IMR-90 (cell line): ENCODE measurements around the gene BEAN1. TPM values are rescaled to one million over a fixed set of nuclear protein-coding genes. Genes with fewer than 3 reads are reported as not detected.

Source experiments
- ATAC-seq: fragments of 200-7000 bp; cut with Tn5 transposase; 2 replicates; pipeline ENCODE4 v1.9.1; 2020; ENCODE audit warnings: low read depth, mild to moderate bottlenecking, moderate library complexity
- BruUV-seq: library from RNA; stranded (reverse); fragments of 400-500 nt; replicated peaks from 2 replicates; lab custom pipeline; 2021; lab: Mats Ljungman, UMichigan
- CTCF ChIA-PET: fragments of 300-600 bp; formaldehyde crosslinking; extraction: SDS; loops from one replicate; lab custom pipeline; 2021; ENCODE audit warnings: antibody characterized with exemption; lab: Yijun Ruan, JAX
- POLR2A ChIA-PET: fragments of 300-600 bp; sonication (Branson Sonifier 250); formaldehyde crosslinking; loops from one replicate; lab custom pipeline; 2022; ENCODE audit warnings: antibody characterized with exemption; ENCODE audit not compliant: unreplicated experiment; lab: Charles Lee
- DNase-seq: peaks from one replicate; pipeline ENCODE4 v3.0.0; 2013
- H2AFZ ChIP-seq: replicated peaks from 2 replicates; pipeline ENCODE3; 2013; ENCODE audit warnings: low read length, mild to moderate bottlenecking; ENCODE audit not compliant: poor library complexity
- H2AK5ac ChIP-seq: 2 replicates; pipeline ENCODE4 v1.6.1; 2013; ENCODE audit warnings: low read depth, low read length, inconsistent platforms
- H2AK9ac ChIP-seq: replicated peaks from 2 replicates; pipeline ENCODE3; 2013; ENCODE audit warnings: mild to moderate bottlenecking, low read depth, low read length, moderate library complexity; ENCODE audit not compliant: poor library complexity
- H2BK120ac ChIP-seq: 2 replicates; pipeline ENCODE4 v1.6.1; 2013; ENCODE audit warnings: low read depth, low read length, inconsistent platforms
- H2BK15ac ChIP-seq: 3 replicates; pipeline ENCODE4 v1.6.1; 2013; ENCODE audit warnings: low read depth, low read length, inconsistent platforms
- H2BK20ac ChIP-seq: 2 replicates; pipeline ENCODE4 v1.6.1; 2013; ENCODE audit warnings: low read depth, mild to moderate bottlenecking, inconsistent platforms, low read length, moderate library complexity
- H2BK5ac ChIP-seq: 2 replicates; pipeline ENCODE4 v1.6.1; 2013; ENCODE audit warnings: mild to moderate bottlenecking, low read depth, low read length, inconsistent platforms; ENCODE audit not compliant: poor library complexity, severe bottlenecking
- H3K14ac ChIP-seq: replicated peaks from 2 replicates; pipeline ENCODE4 v1.6.1; 2013; ENCODE audit warnings: low read depth, low read length, inconsistent platforms
- H3K18ac ChIP-seq: 2 replicates; pipeline ENCODE4 v1.6.1; 2013; ENCODE audit warnings: low read depth, low read length, control low read depth
- H3K23ac ChIP-seq: 2 replicates; pipeline ENCODE4 v1.6.1; 2013; ENCODE audit warnings: low read depth, low read length, inconsistent platforms
- H3K27ac ChIP-seq: 2 replicates; pipeline ENCODE4 v1.5.1; 2013; ENCODE audit warnings: mild to moderate bottlenecking, control low read depth, low read length; ENCODE audit not compliant: insufficient read depth
- H3K27me3 ChIP-seq: 2 replicates; pipeline ENCODE4 v1.6.1; 2013; ENCODE audit warnings: low read length; ENCODE audit not compliant: control insufficient read depth, insufficient read depth
- H3K36me3 ChIP-seq: 2 replicates; pipeline ENCODE4 v1.6.1; 2013; ENCODE audit warnings: low read length, mixed read lengths; ENCODE audit not compliant: control insufficient read depth, insufficient read depth
- H3K4ac ChIP-seq: 2 replicates; pipeline ENCODE4 v1.6.1; 2013; ENCODE audit warnings: low read depth, low read length, inconsistent platforms
- H3K4me1 ChIP-seq: 2 replicates; pipeline ENCODE4 v1.6.1; 2013; ENCODE audit warnings: low read length, mixed read lengths; ENCODE audit not compliant: control insufficient read depth, insufficient read depth
- H3K4me2 ChIP-seq: 2 replicates; pipeline ENCODE4 v1.6.1; 2013; ENCODE audit warnings: low read depth, mild to moderate bottlenecking, control low read depth, low read length, moderate library complexity
- H3K4me3 ChIP-seq: 2 replicates; pipeline ENCODE4 v1.5.1; 2013; ENCODE audit warnings: low read depth, mild to moderate bottlenecking, control low read depth, low read length, moderate library complexity; ENCODE audit not compliant: insufficient read depth
- H3K56ac ChIP-seq: 2 replicates; pipeline ENCODE4 v1.6.1; 2013; ENCODE audit warnings: low read length, inconsistent platforms; ENCODE audit not compliant: insufficient read depth; ENCODE audit errors: extremely low read depth
- H3K79me1 ChIP-seq, 2 experiments: 2 replicates each; pipeline ENCODE4 v1.6.1; 2013; ENCODE audit warnings: low read length in 2 of 2, inconsistent platforms in 1 of 2, low read depth in 1 of 2
- H3K9ac ChIP-seq: 2 replicates; pipeline ENCODE4 v1.6.1; 2013; ENCODE audit warnings: low read depth, low read length, control low read depth
- H3K9me1 ChIP-seq: 2 replicates; pipeline ENCODE4 v1.6.1; 2013; ENCODE audit warnings: low read length, inconsistent platforms; ENCODE audit not compliant: insufficient read depth
- H3K9me3 ChIP-seq: 2 replicates; pipeline ENCODE4 v1.6.1; 2013; ENCODE audit warnings: low read length; ENCODE audit not compliant: control insufficient read depth, insufficient read depth
- H4K20me1 ChIP-seq: 2 replicates; pipeline ENCODE4 v1.6.1; 2013; ENCODE audit warnings: low read length, inconsistent platforms; ENCODE audit not compliant: insufficient read depth
- H4K5ac ChIP-seq: 2 replicates; pipeline ENCODE4 v1.6.1; 2013; ENCODE audit warnings: mild to moderate bottlenecking, low read depth, low read length, control low read depth
- H4K8ac ChIP-seq, 2 experiments: 2 replicates each; pipeline ENCODE4 v1.6.1; 2013; ENCODE audit warnings: low read depth in 2 of 2, low read length in 2 of 2, control low read depth in 1 of 2, inconsistent platforms in 1 of 2
- H4K91ac ChIP-seq: 2 replicates; pipeline ENCODE4 v1.6.1; 2013; ENCODE audit warnings: low read depth, low read length, inconsistent platforms; ENCODE audit not compliant: insufficient read depth
- BHLHE40 ChIP-seq: fragments of 150-350 bp; IDR thresholded peaks from 2 replicates; pipeline ENCODE4 v1.6.1; 2016; ENCODE audit warnings: mild to moderate bottlenecking, low read depth, low read length
- CEBPB ChIP-seq: IDR thresholded peaks from 2 replicates; pipeline ENCODE4 v1.6.1; 2012; ENCODE audit warnings: low read depth, low read length, improper control_type of control experiment
- CHD1 ChIP-seq: IDR thresholded peaks from 2 replicates; pipeline ENCODE4 v1.6.1; 2012; ENCODE audit warnings: low read depth, low read length, improper control_type of control experiment
- CTCF ChIP-seq: conservative IDR thresholded peaks from 2 replicates; pipeline ENCODE4 v1.5.1; 2012; ENCODE audit warnings: mild to moderate bottlenecking, low read depth, low read length, improper control_type of control experiment
- ELK1 ChIP-seq: fragments of 150-350 bp; IDR thresholded peaks from 2 replicates; pipeline ENCODE4 v1.6.1; 2016; ENCODE audit warnings: low read depth, mild to moderate bottlenecking, low read length, moderate library complexity, borderline replicate concordance
- FOS ChIP-seq: fragments of 150-350 bp; IDR thresholded peaks from 2 replicates; pipeline ENCODE4 v1.6.1; 2016; ENCODE audit warnings: low read depth, low read length
- MAFK ChIP-seq: IDR thresholded peaks from 2 replicates; pipeline ENCODE4 v1.6.1; 2012; ENCODE audit warnings: low read depth, low read length, improper control_type of control experiment
- MAZ ChIP-seq: IDR thresholded peaks from 2 replicates; pipeline ENCODE4 v1.6.1; 2012; ENCODE audit warnings: low read depth, mild to moderate bottlenecking, low read length, improper control_type of control experiment, moderate library complexity, borderline replicate concordance
- MXI1 ChIP-seq: IDR thresholded peaks from 2 replicates; pipeline ENCODE4 v1.6.1; 2012; ENCODE audit warnings: low read depth, mild to moderate bottlenecking, low read length, moderate library complexity, borderline replicate concordance
- NFE2L2 ChIP-seq: fragments of 150-350 bp; IDR thresholded peaks from 2 replicates; pipeline ENCODE4 v1.6.1; 2016; ENCODE audit warnings: low read depth, mild to moderate bottlenecking, low read length
- POLR2A ChIP-seq: IDR thresholded peaks from 2 replicates; pipeline ENCODE4 v1.6.1; 2012; ENCODE audit warnings: mild to moderate bottlenecking, low read depth, low read length
- RAD21 ChIP-seq: IDR thresholded peaks from 2 replicates; pipeline ENCODE4 v1.6.1; 2012; ENCODE audit warnings: low read length, improper control_type of control experiment
- RCOR1 ChIP-seq: IDR thresholded peaks from 2 replicates; pipeline ENCODE4 v1.6.1; 2012; ENCODE audit warnings: mild to moderate bottlenecking, low read length, improper control_type of control experiment; ENCODE audit not compliant: insufficient replicate concordance
- RFX5 ChIP-seq: IDR thresholded peaks from 2 replicates; pipeline ENCODE4 v1.8.0; 2012; ENCODE audit warnings: low read depth, mild to moderate bottlenecking, low read length, moderate library complexity
- SMC3 ChIP-seq: fragments of 150-350 bp; IDR thresholded peaks from 2 replicates; pipeline ENCODE4 v1.6.1; 2016; ENCODE audit warnings: low read depth, mild to moderate bottlenecking, antibody characterized with exemption, low read length, moderate library complexity
- USF2 ChIP-seq: fragments of 150-350 bp; IDR thresholded peaks from 2 replicates; pipeline ENCODE4 v1.6.1; 2017; ENCODE audit warnings: mild to moderate bottlenecking, antibody characterized with exemption, low read length, low read depth
- WGBS, 2 experiments: methylation state at CpG; one replicate each; pipeline versions ENCODE4 v1.1.5 to v1.1.7; 2013; ENCODE audit warnings: missing lambda C conversion rate in 2 of 2; ENCODE audit not compliant: insufficient read length in 1 of 2; ENCODE audit errors: extremely low coverage in 2 of 2; 5-methylcytosine and 5-hydroxymethylcytosine counted together
- dilution Hi-C: fragments of 300-500 bp; cut with HindIII; formaldehyde crosslinking; loops from one replicate; pipeline ENCODE4 v1.14.3; 2018; ENCODE audit warnings: low sequenced_read_pairs; ENCODE audit not compliant: unreplicated experiment
- in situ Hi-C: fragments of 300-500 bp; cut with MboI; formaldehyde crosslinking; loops from 3 replicates; pipeline ENCODE4 v1.14.3; 2019; ENCODE audit warnings: low sequenced_read_pairs, inconsistent platforms, mixed read lengths
- intact Hi-C: fragments of 100-400 bp; cut with micrococcal nuclease; formaldehyde crosslinking; loops from 2 replicates; pipeline ENCODE4 v1.10.0; 2022
- polyA plus RNA-seq, 3 experiments: library from polyadenylated mRNA; depleted of rRNA; stranded (reverse); fragments of >200 nt; gene quantifications; 2 replicates each; pipeline ENCODE4 v1.2.3, GENCODE V29; 2012; ENCODE audit warnings: low replicate concordance in 1 of 3
- total RNA-seq: library from RNA; depleted of rRNA; stranded (reverse); fragments of >200 nt; gene quantifications from 2 replicates; pipeline ENCODE4 v1.2.3, GENCODE V29; 2012

BEAN1 gene
- total and polyA plus RNA-seq, 2 of the 4 experiments (the other 2 are of a cell fraction): not detected

GRCh38 chr16:66467611-66468010 lies 40.5 kb downstream of the BEAN1 start:
- ATAC-seq: no peak
- Histone ChIP-seq H3K4me1 (no peaks in the 10 kb centered on the region), H4K5ac (no peak overlapping the region), H3K18ac (no peak overlapping the region), H3K79me1 (no peaks in the 10 kb centered on the region), H3K4me3 (no peak overlapping the region), H3K14ac (no peak overlapping the region), H2BK5ac (no peak overlapping the region), H2AFZ (no peak overlapping the region), H4K8ac (no peak overlapping the region), H3K4ac (no peak overlapping the region), H3K27me3 (peaks cover 40% of the 10 kb centered on the region), H4K20me1 (no peaks in the 10 kb centered on the region), H2AK5ac (no peak overlapping the region), H2BK15ac (no peak overlapping the region), H3K9ac (no peak overlapping the region), H3K27ac (no peak overlapping the region), H3K36me3 (no peaks in the 10 kb centered on the region), H4K91ac (no peak overlapping the region), H3K9me3 (peaks cover 5% of the 10 kb centered on the region; the same call in 1 of the 2 replicates), H3K56ac (no peak overlapping the region), H2BK20ac (no peak overlapping the region), H3K23ac (no peak overlapping the region), H3K4me2 (no peak overlapping the region), H2AK9ac (no peak overlapping the region), H3K9me1 (no peaks in the 10 kb centered on the region), H2BK120ac (no peak overlapping the region)
- DNase-seq: no peak
- in situ Hi-C loops (no loop called here), dilution Hi-C loops (no loop called here), intact Hi-C loops (no loop called here)
- CTCF ChIA-PET: no interaction called here
- 87% methylated on average over 3 of the region's 5 CpGs; no CpG with 5 or more reads in 1 of the 2 experiments for WGBS, 2 experiments
- POLR2A ChIA-PET: no interaction called here
- TF ChIP-seq POLR2A: no peak
- TF ChIP-seq SMC3: no peak
- no peak for TF ChIP-seq ELK1
- TF ChIP-seq MAFK: no peak
- no peak for TF ChIP-seq MXI1
- no peak for TF ChIP-seq RAD21
- no peak for TF ChIP-seq BHLHE40
- no peak for TF ChIP-seq CEBPB
- TF ChIP-seq NFE2L2: no peak
- no peak for TF ChIP-seq RCOR1
- no peak for TF ChIP-seq RFX5
- no peak for TF ChIP-seq CHD1
- TF ChIP-seq USF2: no peak
- no peak for TF ChIP-seq MAZ
- TF ChIP-seq CTCF: no peak
- TF ChIP-seq FOS: no peak
- no TSS peak for BruUV-seq
